Measurements from ENCODE around the gene HOXA3. TPM values are rescaled to one million over a fixed set of nuclear protein-coding genes. Genes with fewer than 3 reads are reported as not detected.

Gene HOXA3
- total RNA-seq, 1 donor from 2014 or later, result 14.4 TPM

DNA sequence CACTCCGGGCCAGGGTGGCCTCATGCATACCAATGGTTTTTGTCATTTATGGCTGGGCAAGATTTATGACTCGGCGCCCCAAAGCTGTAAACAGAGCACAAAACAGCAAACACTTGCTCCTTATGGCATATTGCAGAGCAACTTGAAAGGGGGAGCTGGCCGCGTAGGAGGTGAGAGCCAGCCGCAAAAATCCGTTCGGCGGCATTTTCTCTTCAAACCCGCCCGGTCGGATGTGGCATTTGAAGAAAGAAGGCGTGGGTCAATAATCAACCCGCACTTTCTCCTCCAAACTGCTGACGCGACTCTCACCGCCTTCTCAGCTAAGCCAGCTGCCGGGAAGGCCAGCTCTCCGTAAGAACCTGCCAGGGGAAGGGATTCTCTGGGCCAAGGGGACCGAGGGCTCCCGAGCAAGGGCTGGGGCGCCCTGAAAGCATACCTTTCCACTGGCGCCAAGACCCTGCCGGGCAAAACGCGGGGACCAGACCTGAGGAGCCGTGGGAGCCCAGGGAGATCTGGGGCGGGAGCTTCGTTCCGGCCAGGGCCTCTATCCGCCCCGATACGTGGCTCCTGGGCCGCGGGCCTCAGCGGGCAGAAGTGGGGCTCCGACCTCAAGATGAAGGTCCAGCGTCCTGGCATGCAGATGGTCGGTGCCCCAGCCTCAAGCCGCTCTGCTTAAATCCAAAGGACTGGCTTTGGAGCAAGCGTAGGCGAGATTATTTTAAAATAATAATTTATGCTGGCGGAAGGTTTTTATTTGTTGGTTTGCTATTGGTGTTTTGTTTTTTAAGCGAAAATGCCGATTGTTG is 37.0 kb downstream of the HOXA3 start:
- Histone ChIP-seq H3K27me3 (no peaks in the 10 kb centered on the region), H3K36me3 (no peaks in the 10 kb centered on the region), H3K27ac (peak overlapping the region; percentile 89 to 97), H3K4me1 (peaks cover under 1 to 18% of the 10 kb centered on the region in 2 donors), H3K9me3 (no peaks in the 10 kb centered on the region), H3K4me3 (peak overlapping the region; percentile 63 to 66)
- intact Hi-C loops (cut with DNase I), result loop anchor here (2.0 to 10.0 kb wide), 3 partner anchors 15 to 1299 kb away; partner anchors contain the start of genes CREB5 and HOXA4
- DNase-seq (ENCODE audit: low spot score in 2 of 2), result no peak
- TF ChIP-seq CTCF (IDR thresholded peaks at IDR 0.05), result no peak

- H3K27me3 ChIP-seq, result no peaks in the 10 kb centered on the region
- H3K4me3 ChIP-seq, result peak overlapping the region; percentile 63 to 66
- H3K27ac ChIP-seq, result peak overlapping the region; percentile 89 to 97
- no peak for TF ChIP-seq CTCF (IDR thresholded peaks at IDR 0.05)
- peaks cover 4 to 20% of the 10 kb centered on the region in 2 donors for H3K4me1 ChIP-seq
- H3K36me3 ChIP-seq, result no peaks in the 10 kb centered on the region
- H3K9me3 ChIP-seq, result no peaks in the 10 kb centered on the region
- intact Hi-C loops (cut with DNase I), result loop anchor here (2.0 to 10.0 kb wide), 4 partner anchors 16 to 1300 kb away; partner anchors contain the start of genes CREB5, HIBADH and HOXA4
- DNase-seq (ENCODE audit: low spot score in 2 of 2), result no peak
These were observed 37.5 kb downstream of the HOXA3 start for GRCh38 chr7:27114881-27115220.

DNA sequence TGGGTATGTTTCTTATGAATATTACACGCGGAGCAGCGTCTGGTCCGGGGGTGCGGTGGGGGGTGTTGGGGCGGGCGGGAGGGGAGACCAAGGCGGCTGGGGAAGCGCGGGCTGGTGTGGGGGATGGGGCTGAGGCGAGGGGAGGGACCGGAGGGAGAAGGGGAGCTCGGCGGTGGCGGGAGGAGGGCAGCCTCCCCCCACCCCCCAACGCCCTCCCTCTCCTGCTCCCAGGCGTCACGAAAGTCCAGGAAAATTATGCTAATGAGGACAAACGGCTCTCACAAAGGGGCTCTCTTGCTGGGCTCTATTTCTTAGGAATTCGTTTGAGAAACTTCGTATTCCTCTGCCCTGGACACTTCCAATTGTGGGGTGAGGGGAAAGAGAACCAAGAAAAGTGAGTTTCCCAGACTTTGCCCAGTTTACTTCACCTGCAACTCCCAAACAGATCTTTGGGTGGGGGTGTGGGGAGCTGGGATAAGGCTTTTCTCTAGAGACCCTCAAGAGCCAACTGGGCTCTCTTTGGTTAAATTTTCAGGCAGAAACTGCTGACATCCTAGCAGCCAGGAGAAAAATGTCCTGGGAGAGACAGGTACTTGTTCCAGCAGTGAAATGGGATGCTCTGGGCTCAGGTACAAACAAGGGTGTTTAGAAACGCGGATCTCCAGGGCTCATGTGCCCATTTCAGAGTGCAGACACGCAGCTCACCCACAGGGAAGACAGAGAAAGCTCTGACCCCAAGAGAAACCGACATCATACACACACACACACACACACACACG is 38.2 kb downstream of the HOXA3 start:
- peaks cover 6 to 20% of the 10 kb centered on the region in 2 donors for H3K4me1 ChIP-seq
- intact Hi-C loops (cut with DNase I), result loop anchor here (2.0 to 10.0 kb wide), 5 partner anchors 17 to 1301 kb away; partner anchors contain the start of genes CBX3, CREB5, HIBADH and HNRNPA2B1

GRCh38 chr7:27112955-27113949 is 39.1 kb downstream of the HOXA3 start:
- Histone ChIP-seq H3K4me1 (peaks cover 8 to 15% of the 10 kb centered on the region in 2 donors), H3K36me3 (no peaks in the 10 kb centered on the region), H3K9me3 (no peaks in the 10 kb centered on the region), H3K27me3 (no peaks in the 10 kb centered on the region), H3K4me3 (peak overlapping the region; percentile 63 to 81), H3K27ac (peak overlapping the region; percentile 89 to 97)
- no peak for DNase-seq (ENCODE audit: low spot score in 2 of 2)
- no peak for TF ChIP-seq CTCF (IDR thresholded peaks at IDR 0.05)
- intact Hi-C loops (cut with DNase I), result loop anchor here (2.0 to 10.0 kb wide), 3 partner anchors 549 to 1302 kb away; partner anchors contain the start of genes CBX3, CREB5, HIBADH and HNRNPA2B1

More for the DNA sequence above, 38.2 kb downstream of the HOXA3 start:
- peak overlapping the region; percentile 89 to 97 for H3K27ac ChIP-seq
- no peak for DNase-seq (ENCODE audit: low spot score in 2 of 2)
- H3K27me3 ChIP-seq, result no peaks in the 10 kb centered on the region
- TF ChIP-seq CTCF (IDR thresholded peaks at IDR 0.05), result no peak
- H3K9me3 ChIP-seq, result no peaks in the 10 kb centered on the region
- peak overlapping the region; percentile 63 to 81 for H3K4me3 ChIP-seq
- no peaks in the 10 kb centered on the region for H3K36me3 ChIP-seq

Data from ascending aorta (tissue), 2 donors.